COLO668 (cell line): ENCODE results near the gene IFT27.

Source experiments
- DNase-seq: peaks from one replicate; lab custom pipeline; 2025; ENCODE audit not compliant: unreplicated experiment; lab: John Stamatoyannopoulos, UW

Gene IFT27

DNA sequence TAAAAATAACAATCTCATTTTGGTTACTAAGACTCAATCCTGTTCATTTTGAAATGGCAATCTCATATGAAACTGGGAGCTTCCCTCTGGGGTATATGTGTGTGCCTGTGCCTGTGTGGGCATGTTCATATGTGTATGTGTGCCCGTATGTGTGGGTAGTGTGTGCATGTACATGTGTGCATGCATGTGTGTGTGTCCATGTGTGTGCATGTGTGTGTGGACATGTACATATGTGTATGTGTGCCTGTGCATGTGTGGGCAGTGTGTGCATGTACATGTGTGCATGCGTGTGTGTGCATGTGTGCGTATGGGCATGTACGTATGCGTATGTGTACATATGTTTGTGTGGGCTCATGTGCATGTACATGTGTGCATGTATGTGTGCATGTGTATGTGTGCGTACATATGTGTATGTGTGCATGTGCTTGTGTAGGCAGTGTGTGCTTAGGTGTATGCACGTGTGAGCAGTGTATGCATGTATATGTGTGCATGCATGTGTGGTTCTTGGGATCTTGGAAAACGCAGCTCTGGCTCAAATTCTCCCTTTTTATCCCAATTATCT lies 47.9 kb downstream of the IFT27 start:
- DNase-seq: no peak

DNA sequence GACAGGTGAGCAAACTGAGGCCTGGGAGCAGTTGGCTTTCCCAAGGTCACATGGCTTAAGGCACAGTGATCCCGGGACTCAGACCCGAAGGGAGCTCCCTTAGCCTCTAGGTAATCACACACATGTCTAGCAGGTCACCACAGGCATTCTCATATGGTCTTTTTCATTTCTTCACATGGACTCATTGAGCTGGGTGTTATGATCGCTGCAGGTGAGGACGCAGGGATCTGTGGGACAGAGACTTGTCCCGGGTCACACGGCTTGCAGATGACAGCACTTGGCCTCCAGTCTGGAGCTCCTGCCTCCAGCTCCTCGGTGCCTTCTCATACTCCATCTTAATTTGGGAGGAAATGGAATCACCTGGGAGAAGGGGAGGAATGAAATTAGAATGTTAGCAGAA lies 48.8 kb downstream of the IFT27 start:
- no peak for DNase-seq

GRCh38 chr22:36726007-36726380 lies 49.9 kb downstream of the IFT27 start:
- no peak for DNase-seq

- no peak for DNase-seq
Measured at GRCh38 chr22:36725366-36726006, 50.4 kb downstream of the IFT27 start.

DNA sequence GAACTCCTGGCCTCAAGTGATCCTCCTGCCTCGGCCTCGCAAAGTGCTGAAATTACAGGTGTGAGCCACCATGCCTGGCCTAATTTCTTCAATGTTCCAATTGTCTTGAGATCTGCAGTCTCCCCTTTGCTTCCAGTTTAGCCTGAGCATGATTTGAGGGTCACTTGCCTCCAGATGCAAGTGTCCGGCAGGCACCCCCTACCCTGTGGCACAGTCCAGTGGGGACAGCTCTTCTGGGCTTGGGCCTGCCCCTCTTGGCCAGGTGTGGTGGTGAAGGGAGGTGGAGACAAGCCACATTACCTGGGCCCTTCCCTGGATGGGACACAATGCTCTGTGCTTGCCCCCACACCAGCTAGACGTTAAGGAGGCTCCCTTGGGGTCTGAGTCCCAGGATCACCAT lies 51.1 kb downstream of the IFT27 start:
- no peak for DNase-seq

DNA sequence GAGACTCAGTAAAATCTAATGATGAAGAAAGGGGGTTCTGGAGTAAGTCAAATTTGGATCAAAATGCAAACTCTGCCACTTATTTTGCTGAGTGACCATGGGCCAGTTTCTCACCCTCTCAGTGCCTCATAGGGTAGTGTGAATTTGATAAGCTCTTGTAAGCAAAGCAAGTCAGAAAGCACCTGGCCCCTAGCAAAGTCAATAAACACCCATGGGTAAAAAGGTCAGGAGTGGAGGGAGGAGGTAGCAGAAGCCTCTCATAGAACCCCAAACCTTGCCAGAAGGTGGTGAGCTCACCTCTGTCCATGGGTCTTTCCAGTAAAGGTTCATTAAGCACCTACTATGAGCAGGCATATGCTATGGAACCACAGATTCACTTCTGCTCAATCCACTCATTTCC lies 53.9 kb downstream of the IFT27 start:
- DNase-seq: no peak

- no peak for DNase-seq
Measured at GRCh38 chr22:36715647-36716046, 60.3 kb downstream of the IFT27 start.

- no peak for DNase-seq
Measured at GRCh38 chr22:36714110-36714509, 61.8 kb downstream of the IFT27 start.

GRCh38 chr22:36713436-36713835 lies 62.5 kb downstream of the IFT27 start:
- no peak for DNase-seq
